GM19452 (cell line): ENCODE data around the gene SPTSSB.

Experiments used
- ATAC-seq: cut with Tn5 transposase; IDR thresholded peaks from one replicate; pipeline ENCODE4 v1.9.1; 2021; ENCODE audit not compliant: unreplicated experiment

The SPTSSB gene

GRCh38 chr3:161392853-161393252 lies 21.5 kb upstream of the SPTSSB start:
- ATAC-seq: no peak

- no peak for ATAC-seq
Observed at GRCh38 chr3:161390200-161390599, 18.9 kb upstream of the SPTSSB start.

- no peak for ATAC-seq
Observed at GRCh38 chr3:161389445-161390035, 18.2 kb upstream of the SPTSSB start.

GRCh38 chr3:161388855-161389254 lies 17.5 kb upstream of the SPTSSB start:
- no peak for ATAC-seq

DNA sequence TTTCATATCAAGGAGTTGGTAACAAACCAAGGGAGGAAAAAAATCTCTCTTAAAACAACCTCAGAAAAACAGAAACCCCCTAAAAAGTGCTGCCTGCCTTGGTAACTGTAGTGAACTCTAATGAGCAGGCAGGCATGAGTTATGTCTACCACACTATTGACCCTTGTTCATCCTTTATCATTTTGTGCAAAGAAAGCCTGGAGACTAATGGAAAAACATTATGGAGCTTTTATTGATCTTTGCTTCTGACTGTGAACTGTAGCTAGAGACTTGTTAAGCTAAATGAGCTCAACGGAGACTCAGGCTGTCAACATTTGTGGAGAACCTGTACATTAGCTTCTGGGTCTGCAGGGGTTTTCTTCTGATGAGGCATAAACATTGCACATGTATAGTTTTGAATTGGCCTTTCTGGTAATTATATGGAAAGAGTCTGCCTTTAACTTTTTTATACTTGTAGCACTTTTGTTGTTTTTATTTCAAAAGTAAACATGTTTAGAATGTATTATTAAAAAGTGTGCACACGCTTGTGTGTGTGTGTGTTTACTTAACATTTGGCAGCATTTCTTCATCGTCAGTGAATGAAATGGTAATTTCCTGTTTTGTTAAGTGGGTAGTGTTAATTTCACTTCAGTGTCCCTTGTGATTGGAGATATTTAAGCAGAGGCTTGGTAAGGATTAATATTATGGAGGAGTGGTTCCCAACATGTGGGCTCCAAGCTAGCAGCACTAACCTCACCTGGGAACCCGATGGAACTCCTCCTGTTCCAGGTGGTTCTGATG lies 15.9 kb upstream of the SPTSSB start:
- ATAC-seq: no peak

- peak; percentile 38 for ATAC-seq
Observed at GRCh38 chr3:161372321-161373260, 1.3 kb upstream of the SPTSSB start.

DNA sequence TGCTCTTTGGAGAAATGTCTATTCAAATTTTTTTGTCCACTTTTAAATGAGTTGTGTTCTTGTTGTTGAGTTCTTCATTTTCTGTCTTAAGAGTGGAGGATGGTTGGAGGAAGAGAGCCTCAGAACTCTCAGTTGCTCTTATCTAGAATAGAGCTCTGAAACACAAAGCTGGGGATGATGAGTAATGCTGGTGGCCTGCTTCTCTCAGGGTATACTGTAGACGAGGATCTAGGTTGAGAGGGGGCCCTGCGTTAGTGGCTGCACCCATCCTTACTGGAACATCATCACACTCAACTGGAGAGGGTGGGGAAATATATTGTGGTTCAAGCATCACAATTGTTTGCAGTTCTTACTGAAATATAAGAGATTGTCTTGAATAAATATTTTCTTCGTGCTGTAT lies 1.8 kb downstream of the SPTSSB start:
- ATAC-seq: no peak

DNA sequence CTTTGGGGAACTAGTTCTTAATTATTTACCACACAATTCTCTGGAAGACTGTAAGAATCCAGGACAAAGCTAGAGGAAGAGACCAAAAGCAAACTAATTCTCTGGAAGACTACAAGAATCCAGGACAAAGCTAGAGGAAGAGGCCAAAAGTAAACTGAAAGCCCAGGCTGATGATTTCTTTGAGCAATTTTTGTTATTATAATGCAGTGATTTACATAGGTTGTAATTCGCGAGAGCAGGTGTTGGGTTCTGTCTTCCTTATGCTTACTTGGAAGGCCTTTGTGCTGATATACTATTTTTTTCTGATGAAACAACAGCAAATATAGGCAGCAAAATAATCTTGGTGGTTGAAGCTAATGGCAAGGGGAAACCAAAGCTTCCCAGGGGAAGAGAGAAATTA lies 5.2 kb downstream of the SPTSSB start:
- no peak for ATAC-seq

GRCh38 chr3:161358488-161358887 lies 12.8 kb downstream of the SPTSSB start:
- no peak for ATAC-seq

- no peak for ATAC-seq
Observed at GRCh38 chr3:161356287-161356686, 15.0 kb downstream of the SPTSSB start.

- ATAC-seq: no peak
Observed at GRCh38 chr3:161355508-161355907, 15.8 kb downstream of the SPTSSB start.

- ATAC-seq: no peak
Observed at GRCh38 chr3:161354554-161354953, 16.8 kb downstream of the SPTSSB start.

DNA sequence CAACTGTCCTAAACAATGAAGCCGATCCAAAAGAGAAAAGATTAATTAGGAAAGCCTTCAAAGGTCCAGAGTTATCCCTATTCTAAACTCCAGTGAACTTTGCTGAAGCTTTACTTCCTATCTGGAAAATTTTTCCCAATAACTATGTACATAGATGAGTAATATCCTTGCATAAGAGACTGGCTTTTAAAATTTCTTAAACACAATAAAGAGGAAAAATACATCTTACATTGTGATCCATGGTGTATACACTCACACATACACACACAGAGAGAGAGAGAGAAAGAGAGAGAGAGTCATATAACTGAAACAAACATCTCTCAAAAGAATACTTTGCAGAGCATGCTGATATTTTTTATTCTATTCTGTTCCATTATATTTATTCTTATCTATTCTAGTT lies 20.0 kb downstream of the SPTSSB start:
- ATAC-seq: no peak

- ATAC-seq: no peak
Observed at GRCh38 chr3:161350916-161351315, 20.4 kb downstream of the SPTSSB start.

GRCh38 chr3:161349529-161350312 lies 21.6 kb downstream of the SPTSSB start:
- no peak for ATAC-seq

GRCh38 chr3:161348796-161349400 lies 22.4 kb downstream of the SPTSSB start:
- ATAC-seq: no peak

DNA sequence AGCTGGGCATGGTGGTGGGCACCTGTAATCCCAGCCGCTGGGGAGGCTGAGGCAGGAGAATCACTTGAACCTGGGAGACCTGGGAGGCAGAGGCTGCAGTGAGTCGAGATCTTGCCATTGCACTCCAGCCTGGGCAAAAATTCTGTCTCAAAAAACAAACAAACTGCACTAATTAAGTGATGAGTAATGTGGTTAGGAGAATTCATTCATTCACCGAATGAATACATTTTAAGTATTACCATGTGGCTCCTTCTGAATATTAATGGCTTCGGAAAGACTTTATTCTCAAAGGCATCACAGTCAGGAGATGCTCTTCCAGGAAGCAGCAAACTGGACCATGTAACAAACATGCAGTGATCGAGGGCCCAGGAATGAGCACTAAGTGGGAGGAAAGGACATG lies 23.6 kb downstream of the SPTSSB start:
- no peak for ATAC-seq

DNA sequence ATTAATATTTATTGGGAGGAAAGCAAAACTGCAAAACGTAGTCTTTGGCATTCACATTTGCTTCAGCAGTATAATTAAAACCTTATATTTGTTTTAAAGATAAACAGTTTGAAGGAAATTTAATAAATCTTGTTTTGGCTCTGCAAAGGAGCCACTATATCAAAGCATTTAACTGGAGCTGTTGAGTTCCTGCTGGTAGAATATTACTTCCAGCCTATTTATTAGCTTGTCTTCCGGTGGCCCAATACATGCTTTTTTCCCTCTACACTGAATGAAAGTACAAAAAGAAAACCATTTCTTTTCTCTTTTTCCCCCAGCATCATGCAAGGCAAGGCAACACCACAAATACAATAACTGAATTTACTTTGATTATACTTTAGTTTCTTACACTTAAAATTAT lies 26.3 kb downstream of the SPTSSB start:
- ATAC-seq: no peak

DNA sequence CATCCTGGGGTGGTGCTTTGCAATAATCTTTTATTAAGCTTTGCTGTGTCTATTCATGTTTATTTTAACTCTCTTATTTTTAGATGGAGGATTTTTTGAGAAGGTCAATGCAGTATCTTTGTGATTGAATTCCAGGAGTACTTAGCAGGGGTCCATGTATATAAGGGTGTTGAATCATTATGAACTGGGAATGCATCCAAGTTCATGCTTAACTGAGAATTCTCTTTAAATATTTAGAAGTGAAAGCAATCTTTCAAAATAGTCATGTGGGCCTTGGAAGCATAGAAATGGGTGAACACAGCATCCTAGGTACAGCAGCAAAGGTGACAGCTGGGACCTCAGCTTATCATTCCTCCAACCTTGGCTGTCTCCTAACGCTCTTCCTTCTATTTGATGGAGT lies 27.3 kb downstream of the SPTSSB start:
- no peak for ATAC-seq

- ATAC-seq: no peak
Observed at GRCh38 chr3:161343540-161343939, 27.8 kb downstream of the SPTSSB start.

DNA sequence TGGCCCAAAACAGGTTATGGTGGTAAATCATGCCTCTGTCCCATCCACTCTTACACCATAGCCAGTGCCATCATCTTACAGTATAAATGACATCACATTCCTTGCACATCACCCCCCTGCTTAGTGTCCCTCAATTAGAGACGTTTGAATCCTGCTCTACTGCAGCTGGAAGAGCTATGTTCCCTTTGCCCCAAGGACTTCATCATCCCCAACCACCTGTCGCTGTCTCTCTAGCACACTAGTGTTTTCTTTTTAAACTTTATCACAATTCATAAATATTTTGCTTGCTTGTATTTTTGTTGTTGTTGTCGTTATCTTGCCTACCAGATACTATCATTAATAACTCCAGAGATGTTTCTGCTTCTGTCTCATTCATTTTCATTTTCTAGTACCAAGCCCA lies 28.7 kb downstream of the SPTSSB start:
- ATAC-seq: no peak
